K562 (cell line): ENCODE data around the gene SERTAD2. TPM values are rescaled to one million over a fixed set of nuclear protein-coding genes. Genes with fewer than 3 reads are reported as not detected.

Experiments used
- BRD9 ChIP-seq: fragments of 450-650 bp; IDR thresholded peaks from 2 replicates; pipeline ENCODE4 v1.6.1; 2018; ENCODE audit warnings: low read depth; ENCODE audit not compliant: partially characterized antibody
- CCNT2 ChIP-seq: IDR thresholded peaks from 2 replicates; pipeline ENCODE4 v1.6.1; 2011; ENCODE audit warnings: borderline replicate concordance, low read depth, mild to moderate bottlenecking, moderate library complexity, mixed read lengths, low read length; ENCODE audit not compliant: insufficient read length; ENCODE audit errors: extremely low read depth
- CREM ChIP-seq: IDR thresholded peaks from 2 replicates; pipeline ENCODE4 v1.6.1; 2014; ENCODE audit warnings: antibody characterized with exemption, low read depth
- EP400 ChIP-seq: fragments of 450-650 bp; IDR thresholded peaks from 2 replicates; pipeline ENCODE4 v1.6.1; 2017; ENCODE audit warnings: antibody characterized with exemption, mild to moderate bottlenecking, moderate library complexity
- FUS ChIP-seq: fragments of 200-400 bp; formaldehyde crosslinking; optimal IDR thresholded peaks from 2 replicates; pipeline ENCODE3; 2017; ENCODE audit warnings: low read depth, low read length
- GATAD2B ChIP-seq: fragments of 450-650 bp; IDR thresholded peaks from 2 replicates; pipeline ENCODE4 v1.6.1; 2017; ENCODE audit warnings: mild to moderate bottlenecking, borderline replicate concordance
- GTF2F1 ChIP-seq: IDR thresholded peaks from 2 replicates; pipeline ENCODE4 v1.6.1; 2011; ENCODE audit warnings: low read depth, low read length, improper control_type of control experiment
- HDAC1 ChIP-seq, 2 experiments: fragments of 450-650 bp; IDR thresholded peaks; 2 replicates each; pipeline ENCODE4 v1.6.1; 2016 to 2017; ENCODE audit warnings: inconsistent platforms in 1 of 2, mild to moderate bottlenecking in 1 of 2, moderate library complexity in 1 of 2
- KLF6 ChIP-seq: fragments of 250-450 bp; sonication (Bioruptor Pico); IDR thresholded peaks from 2 replicates; pipeline ENCODE4 v1.4.0; 2020; ENCODE audit warnings: mild to moderate bottlenecking, moderate library complexity, borderline replicate concordance
- PTTG1 ChIP-seq: fragments of 450-650 bp; IDR thresholded peaks from 2 replicates; pipeline ENCODE4 v1.6.1; 2016; ENCODE audit warnings: low read depth, mild to moderate bottlenecking, missing genetic modification characterization, missing compliant biosample characterization
- PURB ChIP-seq: sonication (generic); formaldehyde crosslinking; IDR thresholded peaks from 2 replicates; pipeline ENCODE4 v1.9.0; 2021; ENCODE audit warnings: low read depth, mild to moderate bottlenecking, missing genetic modification reagents
- RBM34 ChIP-seq: fragments of 200-400 bp; formaldehyde crosslinking; IDR thresholded peaks from 2 replicates; pipeline ENCODE4 v1.6.1; 2018; ENCODE audit warnings: low read length, borderline replicate concordance; ENCODE audit not compliant: insufficient read depth
- SRF ChIP-seq, 2 experiments: fragments of 250-450, 450-650 bp in 1 of 2; sonication (Bioruptor Pico) in 1 of 2; sonication (generic) in 1 of 2; formaldehyde crosslinking; IDR thresholded peaks; 2 replicates each; pipeline versions ENCODE4 v1.5.0 to v1.5.1; 2020 to 2022; ENCODE audit warnings: mild to moderate bottlenecking in 1 of 2, missing genetic modification reagents in 1 of 2
- TBL1XR1 ChIP-seq, 2 experiments: IDR thresholded peaks; 2 replicates each; pipeline ENCODE4 v1.6.1; 2012; ENCODE audit warnings: improper control_type of control experiment in 2 of 2, low read length in 2 of 2, mild to moderate bottlenecking in 1 of 2
- TFAM ChIP-seq: fragments of 250-450 bp; sonication (Bioruptor Pico); conservative IDR thresholded peaks from 2 replicates; pipeline ENCODE4 v1.5.0; 2021; ENCODE audit warnings: mild to moderate bottlenecking, moderate library complexity
- ZBTB7A ChIP-seq: IDR thresholded peaks from 2 replicates; pipeline ENCODE4 v1.6.1; 2011; ENCODE audit warnings: low read depth, mild to moderate bottlenecking, low read length, moderate library complexity, borderline replicate concordance; ENCODE audit not compliant: control insufficient read depth
- polyA plus RNA-seq, 8 experiments: library from polyadenylated mRNA; depleted of rRNA in 4 of 8; stranded (reverse) in 5 of 8; unstranded in 3 of 8; fragments of >200 nt; fragmentation: Nextera tagmentation in 2 of 8; fragmentation: Illumina TruSeq in 1 of 8; extraction: Ambion mirVana in 2 of 8; extraction: Trizol in 1 of 8; gene quantifications; 2 replicates each; pipeline versions ENCODE4 v1.2.1 to v1.2.3, GENCODE V29; 2011 to 2014; ENCODE audit warnings: inconsistent platforms in 1 of 8, missing spikeins in 1 of 8
- total RNA-seq, 7 experiments: library from RNA; depleted of rRNA in 6 of 7; stranded (reverse); fragments of >200 nt in 6 of 7; fragmentation: Illumina TruSeq in 2 of 7; extraction: Trizol in 2 of 7; gene quantifications; 2 replicates each; pipeline versions ENCODE4 v1.2.1 to v1.2.3, GENCODE V29; 2011 to 2021; ENCODE audit warnings: low replicate concordance in 1 of 7
- TF ChIP-seq, protein P1 (sequence below): fragments of 450-650 bp; formaldehyde crosslinking; IDR thresholded peaks from 2 replicates; pipeline ENCODE4 v1.4.0; 2020; ENCODE audit warnings: mild to moderate bottlenecking, moderate library complexity
- TF ChIP-seq, protein P2 (sequence below), 3 experiments: fragments of 200-800 bp in 1 of 3; sonication (Bioruptor generic) in 1 of 3; sonication (generic) in 1 of 3; formaldehyde crosslinking in 1 of 3; IDR thresholded peaks; 2 replicates each; pipeline versions ENCODE4 v1.6.1 to v1.8.0; 2016 to 2022; ENCODE audit warnings: mild to moderate bottlenecking in 2 of 3, missing compliant biosample characterization in 2 of 3, missing genetic modification characterization in 2 of 3, missing genetic modification reagents in 1 of 3
- TF ChIP-seq, protein P3 (sequence below): fragments of 450-650 bp; IDR thresholded peaks from one replicate; pipeline ENCODE4 v1.6.1; 2018; ENCODE audit warnings: mild to moderate bottlenecking, moderate library complexity; ENCODE audit not compliant: partially characterized antibody

Gene SERTAD2
- total and polyA plus RNA-seq, 9 of the 15 experiments (the other 6 are each of a cell fraction or from before 2014, with no cell fraction given) = 3.0 to 12.5 (median 6.1) TPM

DNA sequence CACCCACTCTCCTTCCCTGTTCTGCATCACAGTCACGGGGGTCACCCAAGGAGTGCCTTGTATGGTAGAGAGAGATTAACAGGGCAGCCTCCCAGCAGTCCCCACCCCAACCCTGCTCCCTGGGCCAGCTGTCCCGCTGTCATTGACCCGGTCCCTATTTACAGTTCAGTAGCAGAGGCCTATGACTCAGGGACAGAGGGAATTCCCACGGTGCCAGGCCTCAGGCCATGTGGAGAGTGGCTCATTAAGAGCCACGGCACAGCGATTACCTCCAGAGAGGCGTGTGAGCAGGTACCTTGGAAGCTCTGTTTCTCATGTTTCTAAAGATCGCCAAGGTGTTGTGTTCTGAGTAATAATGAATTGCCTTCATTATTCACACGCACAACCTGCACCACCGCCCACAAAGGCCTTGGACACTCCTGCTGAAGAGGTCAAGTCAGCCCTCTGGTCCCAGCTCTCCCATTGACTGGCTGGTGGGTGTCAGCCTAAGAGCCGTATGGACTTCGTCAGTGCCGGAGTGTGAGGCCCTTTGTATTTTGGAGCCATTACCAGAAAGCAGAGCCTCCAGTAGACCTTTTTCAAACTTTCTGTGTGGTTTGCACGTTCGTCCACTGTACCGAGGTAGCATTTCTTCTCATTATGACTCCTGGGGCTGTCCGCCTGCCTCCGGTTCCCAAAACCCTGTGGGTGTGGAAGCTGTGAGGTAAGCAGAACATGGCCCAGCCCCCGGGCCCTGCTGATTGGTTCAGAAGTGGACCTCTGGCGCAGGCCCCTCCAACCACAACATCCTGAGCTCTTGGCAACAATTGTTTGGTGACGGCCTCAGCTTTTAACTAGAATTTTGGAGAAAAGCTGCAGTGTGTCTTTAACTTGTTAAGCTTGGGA lies 47.0 kb downstream of the SERTAD2 start (continued):
- TF ChIP-seq GATAD2B = no peak
- TF ChIP-seq, protein P1, sequence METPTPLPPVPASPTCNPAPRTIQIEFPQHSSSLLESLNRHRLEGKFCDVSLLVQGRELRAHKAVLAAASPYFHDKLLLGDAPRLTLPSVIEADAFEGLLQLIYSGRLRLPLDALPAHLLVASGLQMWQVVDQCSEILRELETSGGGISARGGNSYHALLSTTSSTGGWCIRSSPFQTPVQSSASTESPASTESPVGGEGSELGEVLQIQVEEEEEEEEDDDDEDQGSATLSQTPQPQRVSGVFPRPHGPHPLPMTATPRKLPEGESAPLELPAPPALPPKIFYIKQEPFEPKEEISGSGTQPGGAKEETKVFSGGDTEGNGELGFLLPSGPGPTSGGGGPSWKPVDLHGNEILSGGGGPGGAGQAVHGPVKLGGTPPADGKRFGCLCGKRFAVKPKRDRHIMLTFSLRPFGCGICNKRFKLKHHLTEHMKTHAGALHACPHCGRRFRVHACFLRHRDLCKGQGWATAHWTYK (CRISPR knock-in tag) = 0 out of 2 replicates have a peak, but pooled peaks have one; percentile 72
- TF ChIP-seq, protein P2, sequence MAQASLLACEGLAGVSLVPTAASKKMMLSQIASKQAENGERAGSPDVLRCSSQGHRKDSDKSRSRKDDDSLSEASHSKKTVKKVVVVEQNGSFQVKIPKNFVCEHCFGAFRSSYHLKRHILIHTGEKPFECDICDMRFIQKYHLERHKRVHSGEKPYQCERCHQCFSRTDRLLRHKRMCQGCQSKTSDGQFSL (CRISPR knock-in tag; IDR thresholded peaks at IDR 0.05) = no peak
- TF ChIP-seq, protein P2 (tag; IDR thresholded peaks at IDR 0.05) = no peak
- TF ChIP-seq KLF6 (CRISPR knock-in tag) = no peak
- peak; percentile 50; the same call in 1 of the 2 replicates for TF ChIP-seq EP400
- no peak for TF ChIP-seq TFAM (CRISPR knock-in tag)
- no peak for TF ChIP-seq BRD9
- TF ChIP-seq, protein P3, sequence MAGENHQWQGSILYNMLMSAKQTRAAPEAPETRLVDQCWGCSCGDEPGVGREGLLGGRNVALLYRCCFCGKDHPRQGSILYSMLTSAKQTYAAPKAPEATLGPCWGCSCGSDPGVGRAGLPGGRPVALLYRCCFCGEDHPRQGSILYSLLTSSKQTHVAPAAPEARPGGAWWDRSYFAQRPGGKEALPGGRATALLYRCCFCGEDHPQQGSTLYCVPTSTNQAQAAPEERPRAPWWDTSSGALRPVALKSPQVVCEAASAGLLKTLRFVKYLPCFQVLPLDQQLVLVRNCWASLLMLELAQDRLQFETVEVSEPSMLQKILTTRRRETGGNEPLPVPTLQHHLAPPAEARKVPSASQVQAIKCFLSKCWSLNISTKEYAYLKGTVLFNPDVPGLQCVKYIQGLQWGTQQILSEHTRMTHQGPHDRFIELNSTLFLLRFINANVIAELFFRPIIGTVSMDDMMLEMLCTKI = no peak
- TF ChIP-seq SRF (CRISPR knock-in tag; IDR thresholded peaks at IDR 0.05) = peak in 1 of 2 experiments; percentile 84; a peak in 1 of 4 replicates
- no peak for TF ChIP-seq TBL1XR1 (IDR thresholded peaks at IDR 0.05; ENCODE audit: low read length in 2 of 2)
- TF ChIP-seq HDAC1 (IDR thresholded peaks at IDR 0.05) = peak in 1 of 2 experiments; percentile 71; a peak in 2 of 4 replicates
- no peak for TF ChIP-seq PTTG1
- TF ChIP-seq PURB (CRISPR knock-in tag) = no peak
- TF ChIP-seq ZBTB7A = peak; percentile 71; the same call in 1 of the 2 replicates
- peak; percentile 28 for TF ChIP-seq CREM
- TF ChIP-seq CCNT2 = no peak
- TF ChIP-seq FUS = no peak
- no peak for TF ChIP-seq GTF2F1
- no peak for TF ChIP-seq RBM34
